MM.1S (cell line): ENCODE measurements around the gene CLTC.

Source experiments
- DNase-seq: peaks from one replicate; pipeline ENCODE4 v3.0.0-alpha.2; 2015
- H2AFZ ChIP-seq: fragments of 300-600 bp; sonication (generic); 2 replicates; pipeline ENCODE4 v1.6.0; 2016; ENCODE audit warnings: antibody characterized with exemption, low read length
- H3F3A ChIP-seq: fragments of 300-600 bp; sonication (generic); 2 replicates; pipeline ENCODE4 v1.6.1; 2016; ENCODE audit warnings: mild to moderate bottlenecking, antibody characterized with exemption, low read length, moderate library complexity, mixed read lengths; ENCODE audit not compliant: insufficient read depth
- H3K27ac ChIP-seq: fragments of 300-600 bp; sonication (generic); 2 replicates; pipeline ENCODE4 v1.5.1; 2016; ENCODE audit warnings: mild to moderate bottlenecking, low read length
- H3K27me3 ChIP-seq: fragments of 300-600 bp; sonication (generic); replicated peaks from 2 replicates; pipeline ENCODE4 v1.6.0; 2016; ENCODE audit warnings: low read length; ENCODE audit not compliant: insufficient read depth
- H3K36me3 ChIP-seq: fragments of 300-600 bp; sonication (generic); replicated peaks from 2 replicates; pipeline ENCODE4 v1.6.1; 2016; ENCODE audit warnings: mild to moderate bottlenecking, low read length, mixed read lengths; ENCODE audit not compliant: insufficient read depth
- H3K4me1 ChIP-seq: fragments of 300-600 bp; sonication (generic); 2 replicates; pipeline ENCODE4 v1.6.1; 2016; ENCODE audit warnings: low read length, mixed read lengths
- H3K4me2 ChIP-seq: fragments of 300-600 bp; sonication (generic); 2 replicates; pipeline ENCODE4 v1.6.0; 2016; ENCODE audit warnings: low read depth, low read length
- H3K4me3 ChIP-seq: fragments of 300-600 bp; sonication (generic); 2 replicates; pipeline ENCODE4 v1.5.1; 2016; ENCODE audit warnings: low read length, mixed read lengths
- H3K79me2 ChIP-seq: fragments of 300-600 bp; sonication (generic); 2 replicates; pipeline ENCODE4 v1.6.1; 2016; ENCODE audit warnings: mixed run types, low read length, mixed read lengths
- H3K9ac ChIP-seq: fragments of 300-600 bp; sonication (generic); 2 replicates; pipeline ENCODE4 v1.6.1; 2016; ENCODE audit warnings: low read length, mixed read lengths
- H3K9me2 ChIP-seq: fragments of 300-600 bp; sonication (generic); replicated peaks from 2 replicates; pipeline ENCODE4 v1.6.1; 2016; ENCODE audit warnings: mild to moderate bottlenecking, low read length, mixed read lengths; ENCODE audit not compliant: insufficient read depth
- H3K9me3 ChIP-seq: fragments of 300-600 bp; sonication (generic); replicated peaks from 2 replicates; pipeline ENCODE4 v1.6.1; 2016; ENCODE audit warnings: mild to moderate bottlenecking, low read length, mixed read lengths; ENCODE audit not compliant: insufficient read depth
- H4K20me1 ChIP-seq: fragments of 300-600 bp; sonication (generic); 2 replicates; pipeline ENCODE4 v1.6.1; 2016; ENCODE audit warnings: mild to moderate bottlenecking, low read length, moderate library complexity, mixed read lengths; ENCODE audit not compliant: insufficient read depth
- EZH2 ChIP-seq: fragments of 300-600 bp; sonication (generic); optimal IDR thresholded peaks from 2 replicates; pipeline ENCODE3; 2017; ENCODE audit warnings: low read depth, mild to moderate bottlenecking, antibody characterized with exemption, low read length, mixed read lengths
- EZH2phosphoT487 ChIP-seq: fragments of 300-600 bp; sonication (generic); IDR thresholded peaks from 2 replicates; pipeline ENCODE4 v1.6.1; 2018; ENCODE audit warnings: antibody characterized with exemption, low read length
- TF ChIP-seq, protein P1 (sequence below): fragments of 300-600 bp; sonication (generic); IDR thresholded peaks from 2 replicates; pipeline ENCODE4 v1.5.1; 2016; ENCODE audit warnings: antibody characterized with exemption, low read length, mixed read lengths

The CLTC gene

DNA sequence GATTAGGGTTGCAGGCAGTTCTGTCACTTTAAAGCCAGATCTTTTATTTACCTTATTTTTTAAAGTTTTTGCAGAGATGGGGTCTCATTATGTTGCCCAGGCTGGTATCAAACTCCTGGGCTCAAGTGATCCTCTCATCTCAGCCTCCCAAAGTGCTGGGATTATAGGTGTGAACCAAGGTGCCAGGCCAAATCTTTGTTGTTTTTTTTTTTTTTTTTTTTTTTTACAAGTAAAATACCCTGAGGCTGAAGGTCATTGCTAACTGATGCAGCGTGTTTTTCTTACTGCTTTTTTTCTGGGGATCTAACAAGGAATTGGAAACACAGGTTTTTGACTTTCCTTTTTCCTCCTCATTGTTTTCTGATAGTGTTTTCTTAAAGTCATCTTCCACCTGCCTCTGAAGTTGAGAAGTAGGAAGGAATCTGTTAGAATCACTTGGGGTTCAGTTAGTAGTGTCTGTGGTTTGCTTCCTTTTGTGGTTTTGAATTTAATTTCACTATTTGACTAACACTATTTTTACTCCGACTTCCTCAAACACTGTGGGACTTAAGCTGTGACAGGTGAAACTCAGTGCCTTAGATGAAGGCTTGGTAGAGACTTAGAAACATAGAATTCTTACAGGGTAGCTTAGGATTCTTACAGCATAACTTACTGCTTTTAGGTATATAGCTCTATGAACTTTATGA, 22.2 kb downstream of the CLTC start:
- Histone ChIP-seq H4K20me1 (peaks cover 80% of the 10 kb centered on the region), H3K79me2 (peaks cover 97% of the 10 kb centered on the region), H2AFZ (no peak overlapping the region), H3K9ac (no peak overlapping the region), H3K9me2 (no peaks in the 10 kb centered on the region), H3K4me2 (peak overlapping the region; percentile 48), H3K4me1 (peaks cover 22% of the 10 kb centered on the region), H3K27me3 (no peaks in the 10 kb centered on the region), H3K9me3 (no peaks in the 10 kb centered on the region), H3K4me3 (no peak overlapping the region; the same call in 1 of the 2 replicates), H3F3A (peaks cover 18% of the 10 kb centered on the region), H3K36me3 (peaks cover 13% of the 10 kb centered on the region; the same call in 1 of the 2 replicates), H3K27ac (peak overlapping the region; percentile 21; the same call in 1 of the 2 replicates)
- DNase-seq, result peak; percentile 85
- TF ChIP-seq, protein P1, sequence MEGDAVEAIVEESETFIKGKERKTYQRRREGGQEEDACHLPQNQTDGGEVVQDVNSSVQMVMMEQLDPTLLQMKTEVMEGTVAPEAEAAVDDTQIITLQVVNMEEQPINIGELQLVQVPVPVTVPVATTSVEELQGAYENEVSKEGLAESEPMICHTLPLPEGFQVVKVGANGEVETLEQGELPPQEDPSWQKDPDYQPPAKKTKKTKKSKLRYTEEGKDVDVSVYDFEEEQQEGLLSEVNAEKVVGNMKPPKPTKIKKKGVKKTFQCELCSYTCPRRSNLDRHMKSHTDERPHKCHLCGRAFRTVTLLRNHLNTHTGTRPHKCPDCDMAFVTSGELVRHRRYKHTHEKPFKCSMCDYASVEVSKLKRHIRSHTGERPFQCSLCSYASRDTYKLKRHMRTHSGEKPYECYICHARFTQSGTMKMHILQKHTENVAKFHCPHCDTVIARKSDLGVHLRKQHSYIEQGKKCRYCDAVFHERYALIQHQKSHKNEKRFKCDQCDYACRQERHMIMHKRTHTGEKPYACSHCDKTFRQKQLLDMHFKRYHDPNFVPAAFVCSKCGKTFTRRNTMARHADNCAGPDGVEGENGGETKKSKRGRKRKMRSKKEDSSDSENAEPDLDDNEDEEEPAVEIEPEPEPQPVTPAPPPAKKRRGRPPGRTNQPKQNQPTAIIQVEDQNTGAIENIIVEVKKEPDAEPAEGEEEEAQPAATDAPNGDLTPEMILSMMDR, result no peak
- TF ChIP-seq EZH2 (no peak), EZH2phosphoT487 (no peak)

DNA sequence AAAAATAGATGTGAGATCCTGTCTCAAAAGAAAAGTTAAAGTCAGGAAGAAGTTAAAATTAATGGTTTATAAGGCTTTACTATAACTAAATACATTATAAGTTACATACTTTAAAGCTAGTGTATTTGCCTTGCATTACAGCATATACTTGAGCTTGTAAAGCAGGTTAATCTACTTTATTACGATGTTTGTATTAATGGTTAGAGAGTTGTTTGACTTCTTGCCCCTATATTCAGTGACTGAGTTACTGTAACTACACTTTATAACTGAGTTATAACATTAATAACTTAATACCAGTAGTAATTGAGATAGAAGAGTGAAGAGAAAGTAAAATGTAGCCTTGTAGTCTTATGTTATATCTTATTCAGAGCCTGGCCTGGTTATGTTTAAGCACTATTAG, 22.9 kb downstream of the CLTC start:
- H3K9me2 ChIP-seq, result no peaks in the 10 kb centered on the region
- H3K79me2 ChIP-seq, result peaks cover 98% of the 10 kb centered on the region
- H3K9me3 ChIP-seq, result no peaks in the 10 kb centered on the region
- peak overlapping the region; percentile 48 for H3K4me2 ChIP-seq
- no peak for DNase-seq
- peaks cover 84% of the 10 kb centered on the region for H4K20me1 ChIP-seq
- no peaks in the 10 kb centered on the region for H3K27me3 ChIP-seq
- H3K4me3 ChIP-seq, result no peak overlapping the region; the same call in 1 of the 2 replicates
- no peak overlapping the region for H3K27ac ChIP-seq
- H3K36me3 ChIP-seq, result peaks cover 13% of the 10 kb centered on the region; the same call in 1 of the 2 replicates
- H2AFZ ChIP-seq, result no peak overlapping the region
- peaks cover 22% of the 10 kb centered on the region for H3K4me1 ChIP-seq
- H3K9ac ChIP-seq, result no peak overlapping the region
- peaks cover 18% of the 10 kb centered on the region for H3F3A ChIP-seq
- TF ChIP-seq, protein P1, result no peak
- TF ChIP-seq EZH2 (no peak), EZH2phosphoT487 (no peak)

DNA sequence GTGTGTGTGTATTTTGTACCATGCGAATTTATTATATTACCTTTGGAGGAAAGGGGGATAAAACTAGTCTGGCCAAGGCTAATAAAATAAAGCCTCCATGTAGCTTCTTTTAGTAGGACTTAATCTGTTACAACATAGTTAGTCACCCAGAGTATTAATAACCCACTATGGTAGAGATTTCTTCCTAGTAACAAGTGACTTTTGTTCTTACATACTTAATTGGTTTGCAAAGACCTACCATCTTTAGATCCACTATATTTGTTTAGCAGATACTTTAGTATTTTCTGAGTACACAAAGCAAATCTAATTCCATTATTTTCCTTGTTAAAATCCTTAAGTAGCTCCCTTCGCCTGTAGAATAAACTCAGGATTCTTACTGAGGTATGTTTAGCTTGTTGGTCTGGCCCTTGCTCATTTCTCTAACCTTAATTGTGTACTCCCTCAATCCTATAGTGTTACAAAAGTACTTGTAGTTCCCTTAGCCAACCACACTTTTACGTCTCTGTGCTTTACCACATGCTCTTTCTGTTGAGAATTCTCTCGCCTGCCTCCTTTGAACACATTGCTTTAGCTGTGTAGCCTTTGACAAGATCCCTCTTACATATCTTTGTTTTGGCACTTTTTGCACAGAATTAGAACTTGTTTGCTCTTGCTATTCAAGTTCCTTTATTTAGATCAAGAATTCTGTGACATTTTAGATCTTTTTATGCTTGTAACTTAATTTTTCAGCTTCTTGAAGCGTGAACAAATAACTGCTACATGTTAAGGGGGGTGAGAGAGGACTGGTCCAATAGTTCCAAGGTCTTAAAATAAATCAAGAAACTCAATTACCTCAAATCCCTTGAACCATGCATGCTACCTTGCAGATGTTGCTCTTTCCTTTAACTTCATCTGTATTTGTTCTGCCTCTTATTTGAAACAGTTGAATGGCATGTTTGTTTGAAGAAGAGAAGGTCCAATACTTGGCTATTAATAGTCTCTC, 23.8 kb downstream of the CLTC start:
- Histone ChIP-seq H4K20me1 (peaks cover 79% of the 10 kb centered on the region), H2AFZ (no peak overlapping the region), H3K4me1 (peaks cover 22% of the 10 kb centered on the region), H3K4me3 (no peak overlapping the region), H3K9me3 (no peaks in the 10 kb centered on the region), H3K79me2 (peaks cover 98% of the 10 kb centered on the region), H3K4me2 (no peak overlapping the region), H3F3A (peaks cover 18% of the 10 kb centered on the region), H3K27ac (no peak overlapping the region), H3K36me3 (peaks cover 17% of the 10 kb centered on the region; the same call in 1 of the 2 replicates), H3K27me3 (no peaks in the 10 kb centered on the region), H3K9ac (no peak overlapping the region), H3K9me2 (no peaks in the 10 kb centered on the region)
- TF ChIP-seq EZH2phosphoT487, result no peak
- TF ChIP-seq, protein P1, result no peak
- no peak for DNase-seq
